Vagina (tissue), 2 donors: Measurements from ENCODE around the gene GALNTL6. TPM values are rescaled to one million over a fixed set of nuclear protein-coding genes. Genes with fewer than 3 reads are reported as not detected.
A peak's percentile ranks its signal among the peaks of the same experiment; 100 is the strongest.

Experiments used
- DNase-seq, 2 donors: peaks; one replicate each; pipeline ENCODE4 v3.0.0-alpha.2; 2017; ENCODE audit errors: extremely low spot score in 2 of 2
- H3K27ac ChIP-seq: fragments of 200-600 bp; sonication (generic); one replicate; pipeline ENCODE4 v1.5.1; 2019
- H3K27me3 ChIP-seq: fragments of 200-600 bp; sonication (generic); one replicate; pipeline ENCODE4 v1.5.1; 2019
- H3K36me3 ChIP-seq, 2 donors: fragments of 200-600 bp; sonication (generic); one replicate each; pipeline ENCODE4 v1.5.1; 2017 to 2019
- H3K4me1 ChIP-seq: fragments of 200-600 bp; sonication (generic); one replicate; pipeline ENCODE4 v1.5.1; 2019
- H3K4me3 ChIP-seq, 2 donors: fragments of 200-600 bp; sonication (generic); 1 replicate in 1 of 2; 2 replicates in 1 of 2; pipeline ENCODE4 v1.5.1; 2016 to 2019
- H3K9me3 ChIP-seq: fragments of 200-600 bp; sonication (generic); one replicate; pipeline ENCODE4 v1.5.1; 2019
- CTCF ChIP-seq, 3 experiments: fragments of 450-650 bp in 2 of 3; fragments of 200-600 bp in 1 of 3; sonication (generic) in 1 of 3; IDR thresholded peaks; one replicate each; pipeline ENCODE4 v1.5.1; 2017 to 2019; ENCODE audit warnings: antibody characterized with exemption in 3 of 3, mild to moderate bottlenecking in 2 of 3, moderate library complexity in 2 of 3
- POLR2A ChIP-seq, 2 donors: fragments of 450-650 bp; IDR thresholded peaks; one replicate each; pipeline ENCODE4 v1.6.1; 2017; ENCODE audit warnings: antibody characterized with exemption in 2 of 2, mild to moderate bottlenecking in 2 of 2, moderate library complexity in 2 of 2
- POLR2AphosphoS5 ChIP-seq, 2 donors: sonication (generic); formaldehyde crosslinking; IDR thresholded peaks; one replicate each; pipeline ENCODE4 v1.9.0; 2017; ENCODE audit warnings: antibody characterized with exemption in 2 of 2, mild to moderate bottlenecking in 2 of 2, low read depth in 1 of 2; ENCODE audit not compliant: insufficient read depth in 1 of 2
- intact Hi-C: fragments of 100-400 bp; cut with DNase I; formaldehyde crosslinking; loops from one replicate; pipeline ENCODE4 v1.15.1; 2023
- total RNA-seq: library from RNA; depleted of rRNA; stranded (reverse); fragments of >200 nt; gene quantifications from one replicate; pipeline ENCODE4 v1.2.3, GENCODE V29; 2016

Gene GALNTL6
- total RNA-seq, 1 donor from 2014 or later, result 0.74 TPM

- intact Hi-C loops, result no loop called here
- no peak for DNase-seq
- H3K4me3 ChIP-seq, result no peak overlapping the region
- TF ChIP-seq CTCF (IDR thresholded peaks at IDR 0.05) (no peak), POLR2A (IDR thresholded peaks at IDR 0.05) (no peak), POLR2AphosphoS5 (IDR thresholded peaks at IDR 0.05; ENCODE audit: insufficient read depth in 1 of 2, low read depth in 1 of 2) (no peak)
- H3K27ac ChIP-seq, result no peak overlapping the region
- H3K9me3 ChIP-seq, result no peaks in the 10 kb centered on the region
- no peaks in the 10 kb centered on the region for H3K27me3 ChIP-seq
- H3K36me3 ChIP-seq, result no peaks in the 10 kb centered on the region
- H3K4me1 ChIP-seq, result no peaks in the 10 kb centered on the region
These were observed 1195.2 kb downstream of the GALNTL6 start for GRCh38 chr4:173008436-173008835.

GRCh38 chr4:173009129-173009823, 1196.1 kb downstream of the GALNTL6 start:
- intact Hi-C loops, result no loop called here
- DNase-seq, result no peak

GRCh38 chr4:173012608-173013007, 1199.4 kb downstream of the GALNTL6 start:
- no peak for DNase-seq
- TF ChIP-seq CTCF (IDR thresholded peaks at IDR 0.05) (no peak), POLR2AphosphoS5 (IDR thresholded peaks at IDR 0.05; ENCODE audit: insufficient read depth in 1 of 2, low read depth in 1 of 2) (no peak), POLR2A (IDR thresholded peaks at IDR 0.05) (no peak)
- H3K9me3 ChIP-seq, result no peaks in the 10 kb centered on the region
- H3K4me1 ChIP-seq, result no peaks in the 10 kb centered on the region
- H3K27me3 ChIP-seq, result no peaks in the 10 kb centered on the region
- no peak overlapping the region for H3K27ac ChIP-seq
- no peaks in the 10 kb centered on the region for H3K36me3 ChIP-seq
- intact Hi-C loops, result loop anchor here (5.0 kb wide), 1 partner anchor 250 kb away; no protein-coding TSS in a partner anchor
- H3K4me3 ChIP-seq, result no peak overlapping the region

More at GRCh38 chr4:173009129-173009823, 1196.1 kb downstream of the GALNTL6 start:
- Histone ChIP-seq H3K27ac (no peak overlapping the region), H3K4me3 (no peak overlapping the region), H3K9me3 (no peaks in the 10 kb centered on the region), H3K4me1 (no peaks in the 10 kb centered on the region), H3K36me3 (no peaks in the 10 kb centered on the region), H3K27me3 (no peaks in the 10 kb centered on the region)
- TF ChIP-seq POLR2A (IDR thresholded peaks at IDR 0.05), result no peak
- TF ChIP-seq POLR2AphosphoS5 (IDR thresholded peaks at IDR 0.05; ENCODE audit: insufficient read depth in 1 of 2, low read depth in 1 of 2), result no peak
- no peak for TF ChIP-seq CTCF (IDR thresholded peaks at IDR 0.05)

- Histone ChIP-seq H3K27me3 (no peaks in the 10 kb centered on the region), H3K4me3 (no peak overlapping the region), H3K27ac (no peak overlapping the region), H3K9me3 (no peaks in the 10 kb centered on the region), H3K4me1 (no peaks in the 10 kb centered on the region), H3K36me3 (no peaks in the 10 kb centered on the region)
- no peak for DNase-seq
- intact Hi-C loops, result loop anchor here (5.0 kb wide), 1 partner anchor 249 kb away; no protein-coding TSS in a partner anchor
- peak in 2 of 3 experiments; percentile 60 to 85 for TF ChIP-seq CTCF (IDR thresholded peaks at IDR 0.05)
- no peak for TF ChIP-seq POLR2AphosphoS5 (IDR thresholded peaks at IDR 0.05; ENCODE audit: insufficient read depth in 1 of 2, low read depth in 1 of 2)
These were observed 1200.2 kb downstream of the GALNTL6 start for GRCh38 chr4:173013232-173013930.
